ENCODE results near the gene EIF4G3.

Gene EIF4G3

GRCh38 chr1:20883766-20884165 is 292.9 kb downstream of the EIF4G3 start:
- no peak for TF ChIP-seq RARB (CRISPR knock-in tag; IDR thresholded peaks at IDR 0.05)
- no peak for TF ChIP-seq TOX (CRISPR knock-in tag; IDR thresholded peaks at IDR 0.05; ENCODE audit: borderline replicate concordance)
- TF ChIP-seq ZC3H10 (CRISPR knock-in tag; IDR thresholded peaks at IDR 0.05), result no peak
- TF ChIP-seq ZNF565 (CRISPR knock-in tag; conservative IDR thresholded peaks at IDR 0.05; ENCODE audit: low read depth), result no peak
- TF ChIP-seq SNAI2 (CRISPR knock-in tag; IDR thresholded peaks at IDR 0.05), result no peak
- no peak for TF ChIP-seq ESRRG (CRISPR knock-in tag; IDR thresholded peaks at IDR 0.05)
- no peak for TF ChIP-seq OSR1 (CRISPR knock-in tag; IDR thresholded peaks at IDR 0.05)
- TF ChIP-seq ZFP3 (CRISPR knock-in tag; IDR thresholded peaks at IDR 0.05), result no peak
- TF ChIP-seq CREB5 (CRISPR knock-in tag; IDR thresholded peaks at IDR 0.05; ENCODE audit: low read depth), result no peak
- no peak for TF ChIP-seq ARNTL (CRISPR knock-in tag; IDR thresholded peaks at IDR 0.05; ENCODE audit: borderline replicate concordance, low read depth)
- no peak for ATAC-seq

GRCh38 chr1:20882837-20883236 is 293.9 kb downstream of the EIF4G3 start:
- no peak for ATAC-seq
- TF ChIP-seq GLIS3 (CRISPR knock-in tag; IDR thresholded peaks at IDR 0.05), result no peak

GRCh38 chr1:20878799-20879198 is 297.9 kb downstream of the EIF4G3 start:
- TF ChIP-seq ZNF70 (CRISPR knock-in tag; IDR thresholded peaks at IDR 0.05) (no peak), ZC3H10 (CRISPR knock-in tag; IDR thresholded peaks at IDR 0.05) (no peak), ZFP3 (CRISPR knock-in tag; IDR thresholded peaks at IDR 0.05) (no peak), CSDC2 (CRISPR knock-in tag; IDR thresholded peaks at IDR 0.05) (no peak), ARNTL (CRISPR knock-in tag; IDR thresholded peaks at IDR 0.05; ENCODE audit: borderline replicate concordance, low read depth) (no peak), PATZ1 (CRISPR knock-in tag; IDR thresholded peaks at IDR 0.05; ENCODE audit: borderline replicate concordance) (no peak), TSHZ2 (CRISPR knock-in tag; IDR thresholded peaks at IDR 0.05) (no peak), TOX (CRISPR knock-in tag; IDR thresholded peaks at IDR 0.05; ENCODE audit: borderline replicate concordance) (no peak), CSRNP3 (CRISPR knock-in tag; IDR thresholded peaks at IDR 0.05) (no peak), ZNF565 (CRISPR knock-in tag; conservative IDR thresholded peaks at IDR 0.05; ENCODE audit: low read depth) (no peak)
- no peak for ATAC-seq

GRCh38 chr1:20875198-20875973 is 301.3 kb downstream of the EIF4G3 start:
- no peak for TF ChIP-seq ZNF70 (CRISPR knock-in tag; IDR thresholded peaks at IDR 0.05)
- TF ChIP-seq ZNF8 (CRISPR knock-in tag; IDR thresholded peaks at IDR 0.05), result no peak
- TF ChIP-seq ARNTL (CRISPR knock-in tag; IDR thresholded peaks at IDR 0.05; ENCODE audit: borderline replicate concordance, low read depth), result no peak

GRCh38 chr1:20873311-20873710 is 303.4 kb downstream of the EIF4G3 start:
- TF ChIP-seq OSR1 (CRISPR knock-in tag; IDR thresholded peaks at IDR 0.05) (no peak), ZNF8 (CRISPR knock-in tag; IDR thresholded peaks at IDR 0.05) (no peak), TCF4 (CRISPR knock-in tag; IDR thresholded peaks at IDR 0.05; ENCODE audit: borderline replicate concordance) (no peak), SNAI2 (CRISPR knock-in tag; IDR thresholded peaks at IDR 0.05) (no peak), ISL1 (CRISPR knock-in tag; IDR thresholded peaks at IDR 0.05) (no peak), CREB5 (CRISPR knock-in tag; IDR thresholded peaks at IDR 0.05; ENCODE audit: low read depth) (no peak), POU6F1 (CRISPR knock-in tag; IDR thresholded peaks at IDR 0.05; ENCODE audit: borderline replicate concordance, low read depth) (no peak), ZNF70 (CRISPR knock-in tag; IDR thresholded peaks at IDR 0.05) (no peak), TOX (CRISPR knock-in tag; IDR thresholded peaks at IDR 0.05; ENCODE audit: borderline replicate concordance) (no peak)
- ATAC-seq, result no peak

More at GRCh38 chr1:20875198-20875973, 301.3 kb downstream of the EIF4G3 start:
- no peak for ATAC-seq
